GM21825 (cell line): ENCODE measurements around the gene OR2M5.

Experiments used
- ATAC-seq: cut with Tn5 transposase; IDR thresholded peaks from one replicate; pipeline ENCODE4 v1.9.1; 2021; ENCODE audit warnings: mild to moderate bottlenecking, moderate library complexity; ENCODE audit not compliant: unreplicated experiment

OR2M5 gene

GRCh38 chr1:248144513-248145198 lies at the start of gene OR2M5:
Gene OR2M5 (plus strand): TSS chr1:248145148. CDS start chr1:248145148, 0 bp downstream.
- ATAC-seq: no peak

GRCh38 chr1:248098529-248098928 lies 46.4 kb upstream of the OR2M5 start:
- no peak for ATAC-seq

DNA sequence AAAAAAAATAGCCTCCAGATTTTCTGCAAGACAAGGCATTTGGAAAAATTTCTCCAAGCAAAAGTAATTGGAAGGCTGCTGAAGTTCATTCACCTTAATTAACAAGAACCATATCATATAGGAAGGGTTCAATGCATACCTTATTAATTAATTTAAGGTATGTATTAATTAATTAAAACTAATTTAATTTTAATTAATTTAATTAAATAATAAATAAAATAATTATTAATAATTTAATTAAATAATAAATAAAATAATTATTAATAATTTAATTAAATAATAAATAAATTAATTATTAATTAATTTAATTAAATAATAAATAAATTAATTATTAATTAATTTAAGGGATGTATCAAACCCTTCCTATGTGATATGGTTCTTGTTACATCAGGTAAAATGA lies 42.1 kb upstream of the OR2M5 start:
- ATAC-seq: no peak

- ATAC-seq: no peak
Measured at GRCh38 chr1:248111157-248111556, 33.8 kb upstream of the OR2M5 start.

DNA sequence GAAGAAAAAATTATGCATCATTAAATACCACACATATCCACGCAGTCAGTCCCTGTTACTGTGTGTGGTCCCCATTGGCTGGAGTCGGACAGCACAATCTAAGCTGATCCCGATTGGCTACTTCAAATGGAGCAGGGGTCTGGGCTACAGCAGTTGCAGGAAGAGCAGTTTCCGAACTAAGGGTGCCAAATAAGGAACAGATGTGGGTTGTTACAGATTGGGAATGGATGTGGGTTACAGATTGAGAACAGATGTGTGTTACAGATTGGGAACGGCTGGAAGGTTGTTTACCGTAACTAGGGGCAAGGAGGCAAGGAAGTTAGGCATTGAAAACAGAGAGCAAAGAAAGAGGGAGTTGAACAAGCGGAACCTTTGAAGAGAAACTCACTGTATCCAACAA lies 30.1 kb upstream of the OR2M5 start:
- no peak for ATAC-seq

DNA sequence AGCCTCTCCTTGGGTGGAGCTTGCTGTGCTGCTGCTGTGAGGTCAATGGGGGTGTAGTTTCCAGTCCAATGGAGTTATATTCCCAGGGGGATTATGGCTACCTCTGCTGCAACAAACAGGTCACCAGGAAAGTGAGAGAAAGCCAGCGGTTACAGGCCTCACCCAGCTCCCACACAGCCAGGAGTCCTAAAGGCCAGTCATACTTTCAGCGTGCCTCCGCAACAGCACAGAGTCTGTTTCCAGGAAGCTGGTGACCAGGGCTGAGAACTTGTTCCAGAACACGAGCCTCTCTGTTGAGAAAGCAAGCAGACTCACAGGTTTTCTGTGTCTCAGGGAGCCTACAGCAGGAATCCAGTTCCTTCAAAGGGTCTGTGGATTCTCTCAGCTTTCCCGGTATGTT lies 17.3 kb upstream of the OR2M5 start:
- no peak for ATAC-seq

DNA sequence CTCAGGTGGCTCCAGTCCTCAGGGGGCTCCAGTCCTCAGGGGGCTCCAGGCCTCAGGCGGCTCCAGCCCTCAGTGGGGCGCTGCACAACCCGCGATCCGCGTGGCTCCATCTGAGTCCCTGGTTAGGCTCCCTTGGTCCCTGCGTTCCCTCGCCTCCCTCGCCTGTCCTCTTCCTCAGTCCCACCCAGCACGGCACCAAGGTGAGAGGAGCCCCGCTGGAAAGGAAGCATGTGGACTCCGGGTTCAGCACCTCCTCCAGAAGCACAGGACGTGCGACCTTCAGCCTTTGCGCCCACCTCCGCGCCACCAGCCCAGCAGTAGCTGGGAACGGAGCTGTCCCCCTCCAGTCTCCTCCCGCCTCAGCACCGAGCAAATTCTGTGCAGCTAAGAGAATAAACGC lies 8.1 kb upstream of the OR2M5 start:
- no peak for ATAC-seq

- no peak for ATAC-seq
Measured at GRCh38 chr1:248140846-248141245, 4.1 kb upstream of the OR2M5 start.

- ATAC-seq: no peak
Measured at GRCh38 chr1:248143311-248143710, 1.6 kb upstream of the OR2M5 start.

GRCh38 chr1:248152056-248152827 lies 7.3 kb downstream of the OR2M5 start:
- no peak for ATAC-seq

- ATAC-seq: no peak
Measured at GRCh38 chr1:248155927-248156326, 11.0 kb downstream of the OR2M5 start.

DNA sequence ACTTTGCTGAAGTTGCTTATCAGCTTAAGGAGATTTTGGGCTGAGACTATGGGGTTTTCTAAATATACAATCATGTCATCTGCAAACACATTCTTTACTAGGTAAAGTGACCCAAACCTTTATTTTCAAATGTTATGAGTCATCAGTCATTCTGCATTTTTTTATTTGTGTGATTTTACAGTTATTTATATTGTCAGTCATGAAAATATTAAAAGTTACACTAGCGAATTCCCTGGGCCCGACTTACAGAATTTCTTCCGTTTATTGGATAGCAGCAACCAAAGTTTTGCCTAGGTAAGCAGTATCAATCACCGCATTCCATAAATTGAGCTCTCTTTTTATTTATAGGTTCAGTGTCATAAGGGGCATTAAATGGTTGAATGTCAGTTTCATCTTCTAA lies 13.8 kb downstream of the OR2M5 start:
- no peak for ATAC-seq

DNA sequence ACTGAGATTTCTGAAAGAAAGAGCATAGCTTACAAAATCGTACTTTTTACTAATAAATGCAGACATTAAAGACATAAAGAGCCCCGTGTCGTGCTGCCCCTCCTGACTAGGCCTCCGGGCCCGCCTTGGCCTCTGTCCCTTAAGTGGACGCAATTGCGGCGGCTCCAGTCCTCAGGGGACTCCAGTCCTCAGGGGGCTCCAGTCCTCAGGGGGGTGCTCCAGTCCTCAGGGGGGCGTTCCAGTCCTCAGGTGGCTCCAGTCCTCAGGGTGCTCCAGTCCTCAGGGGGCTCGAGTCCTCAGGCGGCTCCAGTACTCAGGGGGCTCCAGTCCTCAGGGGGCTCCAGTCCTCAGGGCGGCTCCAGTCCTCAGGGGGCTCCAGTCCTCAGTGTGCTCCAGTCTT lies 19.1 kb downstream of the OR2M5 start:
- no peak for ATAC-seq

DNA sequence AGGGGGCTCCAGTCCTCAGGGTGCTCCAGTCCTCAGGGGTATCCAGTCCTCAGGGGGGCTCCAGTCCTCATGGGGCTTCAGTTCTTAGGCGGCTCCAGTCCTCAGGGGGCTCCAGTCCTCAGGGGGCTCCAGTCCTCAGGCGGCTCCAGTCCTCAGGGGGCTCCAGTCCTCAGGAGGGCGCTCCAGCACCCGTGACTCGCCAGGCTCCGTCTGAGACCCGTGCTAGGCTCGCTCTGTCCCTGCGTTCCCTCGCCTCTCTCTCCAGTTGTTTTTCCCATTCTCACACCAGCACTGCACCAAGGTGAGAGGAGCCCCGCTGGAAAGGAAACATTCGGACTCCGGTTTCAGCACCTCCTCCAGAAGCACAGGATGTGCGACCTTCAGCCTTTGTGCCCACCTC lies 20.2 kb downstream of the OR2M5 start:
- no peak for ATAC-seq

GRCh38 chr1:248174521-248174920 lies 29.6 kb downstream of the OR2M5 start, which contains the start of gene OR2M2:
Gene OR2M2 (plus strand): TSS chr1:248174821. CDS start chr1:248179986, 5,165 bp downstream.
- ATAC-seq: no peak

DNA sequence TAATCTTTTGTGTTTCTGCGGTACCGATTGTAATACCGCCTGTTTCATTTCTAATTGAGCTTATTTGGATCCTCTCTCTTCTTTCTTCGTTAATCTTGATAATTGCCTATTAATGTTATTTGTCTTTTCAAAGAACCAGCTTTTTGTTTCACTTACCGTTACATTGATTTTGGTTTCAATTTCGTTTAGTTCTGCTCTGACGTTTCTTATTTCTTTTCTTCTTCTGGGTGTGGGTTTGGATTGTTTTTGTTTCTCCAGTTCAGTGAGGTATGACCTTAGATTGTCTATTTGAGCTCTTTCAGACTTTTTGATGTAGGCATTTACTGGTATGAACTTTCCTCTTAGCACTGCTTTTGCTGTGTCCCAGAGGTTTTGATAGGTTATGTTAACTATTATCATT lies 39.0 kb downstream of the OR2M5 start:
- no peak for ATAC-seq

DNA sequence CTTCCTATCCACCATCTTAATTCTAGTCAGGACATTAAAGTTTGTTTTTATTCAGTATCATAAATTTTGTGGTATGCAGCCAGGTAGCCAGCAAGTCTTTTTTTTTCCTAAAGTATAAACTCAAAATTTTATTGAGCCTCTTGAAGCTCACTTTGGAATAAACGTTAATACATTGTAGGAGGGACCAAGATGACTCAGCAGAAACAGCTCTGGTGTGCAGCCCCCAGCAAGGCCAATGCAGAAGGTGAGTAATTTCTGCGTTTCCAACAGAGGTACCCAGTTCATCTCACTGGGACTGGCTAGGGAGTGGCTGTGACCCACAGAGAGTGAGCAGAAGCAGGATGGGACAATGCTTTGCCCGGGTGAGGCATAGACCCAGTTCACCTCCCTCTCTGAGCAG lies 42.4 kb downstream of the OR2M5 start:
- no peak for ATAC-seq

DNA sequence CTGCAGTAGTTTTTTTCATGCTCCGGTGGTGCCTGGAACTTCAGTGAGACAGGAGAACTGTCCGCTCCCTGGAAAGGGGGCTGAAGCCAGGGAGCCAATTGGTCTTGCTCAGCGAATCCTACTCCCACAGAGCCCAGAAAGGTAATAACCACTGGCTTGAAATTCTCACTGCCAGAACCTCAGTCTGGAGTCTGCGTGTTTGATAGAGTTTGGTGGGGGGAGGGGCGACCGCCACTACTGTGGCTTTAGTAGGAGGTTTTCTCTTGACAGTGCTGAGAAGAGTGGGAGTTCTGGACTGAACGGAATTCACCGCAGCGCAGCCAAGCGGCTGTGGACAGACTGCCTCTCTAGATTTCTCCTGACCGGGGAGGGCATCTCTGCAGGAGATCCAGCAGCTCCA lies 44.1 kb downstream of the OR2M5 start:
- no peak for ATAC-seq

- no peak for ATAC-seq
Measured at GRCh38 chr1:248194117-248194516, 49.2 kb downstream of the OR2M5 start.
